Measurements from ENCODE around the gene LCK.

LCK gene

GRCh38 chr1:32272557-32273390 lies 21.7 kb downstream of the LCK start (continued):
- 0 out of 2 replicates have a peak, but pooled peaks have one; percentile 14 for TF ChIP-seq KLF17 (tag by site-specific recombination; IDR thresholded peaks at IDR 0.05)
- no peak; the same call in 1 of the 2 replicates for TF ChIP-seq ZNF76 (tag by site-specific recombination; IDR thresholded peaks at IDR 0.05; ENCODE audit: borderline replicate concordance, low read depth)
- no peak for TF ChIP-seq ZNF350 (tag by site-specific recombination; IDR thresholded peaks at IDR 0.05)
- TF ChIP-seq ZNF138 (tag by site-specific recombination; IDR thresholded peaks at IDR 0.05; ENCODE audit: borderline replicate concordance), result no peak
- TF ChIP-seq ZNF239 (tag by site-specific recombination; IDR thresholded peaks at IDR 0.05), result 0 out of 2 replicates have a peak, but pooled peaks have one; percentile 43
- TF ChIP-seq ZNF514 (tag by site-specific recombination; IDR thresholded peaks at IDR 0.05), result peak; percentile 48; the same call in 1 of the 2 replicates
- 0 out of 2 replicates have a peak, but pooled peaks have one; percentile 42 for TF ChIP-seq ZNF658 (tag by site-specific recombination; IDR thresholded peaks at IDR 0.05)
- no peak for TF ChIP-seq ZNF121 (tag by site-specific recombination; IDR thresholded peaks at IDR 0.05)
- TF ChIP-seq ZNF621 (tag by site-specific recombination; IDR thresholded peaks at IDR 0.05), result 0 out of 2 replicates have a peak, but pooled peaks have one; percentile 48
- TF ChIP-seq ZNF791 (tag by site-specific recombination; IDR thresholded peaks at IDR 0.05), result no peak
- TF ChIP-seq YY2 (tag by site-specific recombination; IDR thresholded peaks at IDR 0.05), result no peak
- no peak for TF ChIP-seq ZBTB6 (tag by site-specific recombination; IDR thresholded peaks at IDR 0.05)
- TF ChIP-seq ZNF391 (tag by site-specific recombination; IDR thresholded peaks at IDR 0.05; ENCODE audit: borderline replicate concordance, low read depth), result no peak
- no peak for TF ChIP-seq TSHZ1 (tag by site-specific recombination; IDR thresholded peaks at IDR 0.05; ENCODE audit: borderline replicate concordance)
- no peak for TF ChIP-seq ZNF214 (tag by site-specific recombination; IDR thresholded peaks at IDR 0.05; ENCODE audit: borderline replicate concordance)
- no peak for TF ChIP-seq ZNF362 (tag by site-specific recombination; IDR thresholded peaks at IDR 0.05)
- TF ChIP-seq ZNF10 (tag by site-specific recombination; IDR thresholded peaks at IDR 0.05), result no peak
- 0 out of 2 replicates have a peak, but pooled peaks have one; percentile 43 for TF ChIP-seq ZNF777 (tag by site-specific recombination; IDR thresholded peaks at IDR 0.05; ENCODE audit: borderline replicate concordance)
- peak; percentile 75 for TF ChIP-seq SCRT2 (tag by site-specific recombination; IDR thresholded peaks at IDR 0.05)
- no peak for TF ChIP-seq ZBTB7A (tag by site-specific recombination; IDR thresholded peaks at IDR 0.05; ENCODE audit: low read depth)
- no peak for TF ChIP-seq ZFP37 (tag by site-specific recombination; IDR thresholded peaks at IDR 0.05)
- peak; percentile 23; the same call in 1 of the 2 replicates for TF ChIP-seq ZNF23 (tag by site-specific recombination; IDR thresholded peaks at IDR 0.05; ENCODE audit: borderline replicate concordance)
- peak; percentile 74 for TF ChIP-seq SCRT1 (tag by site-specific recombination; IDR thresholded peaks at IDR 0.05; ENCODE audit: borderline replicate concordance)
- TF ChIP-seq ZBTB44 (tag by site-specific recombination; IDR thresholded peaks at IDR 0.05), result no peak
- no peak for TF ChIP-seq ZNF280D (tag by site-specific recombination; IDR thresholded peaks at IDR 0.05)
- TF ChIP-seq ZSCAN16 (tag by site-specific recombination; IDR thresholded peaks at IDR 0.05), result no peak
